Skeletal muscle tissue (tissue), 4 donors: ENCODE results near the gene POC1A. TPM values are rescaled to one million over a fixed set of nuclear protein-coding genes. Genes with fewer than 3 reads are reported as not detected.
A peak's percentile ranks its signal among the peaks of the same experiment; 100 is the strongest.

Experiments
- H3K27ac ChIP-seq: one replicate; pipeline ENCODE4 v1.7.0; 2013; ENCODE audit warnings: mild to moderate bottlenecking, low read depth, low read length, inconsistent platforms
- H3K27me3 ChIP-seq, 3 donors: one replicate each; pipeline ENCODE4 v1.7.0; 2013; ENCODE audit warnings: low read length in 3 of 3; ENCODE audit not compliant: control insufficient read depth in 3 of 3, insufficient read depth in 3 of 3
- H3K36me3 ChIP-seq, 3 donors: one replicate each; pipeline ENCODE4 v1.7.0; 2013; ENCODE audit warnings: low read length in 3 of 3; ENCODE audit not compliant: control insufficient read depth in 3 of 3, insufficient read depth in 3 of 3
- H3K4me1 ChIP-seq, 3 donors: one replicate each; pipeline ENCODE4 v1.7.0; 2013; ENCODE audit warnings: low read length in 3 of 3, mild to moderate bottlenecking in 3 of 3; ENCODE audit not compliant: control insufficient read depth in 3 of 3, insufficient read depth in 3 of 3
- H3K4me3 ChIP-seq, 3 donors: one replicate each; pipeline ENCODE4 v1.7.0; 2013; ENCODE audit warnings: low read length in 3 of 3
- H3K9ac ChIP-seq, 3 donors: one replicate each; pipeline ENCODE4 v1.7.0; 2013; ENCODE audit warnings: low read length in 3 of 3, mild to moderate bottlenecking in 3 of 3, moderate library complexity in 2 of 3, low read depth in 1 of 3
- H3K9me3 ChIP-seq, 3 donors: one replicate each; pipeline ENCODE4 v1.7.0; 2013; ENCODE audit warnings: low read length in 3 of 3; ENCODE audit not compliant: control insufficient read depth in 3 of 3
- total RNA-seq: library from RNA; depleted of rRNA; stranded (reverse); fragments of >200 nt; gene quantifications from one replicate; pipeline ENCODE4 v1.2.3, GENCODE V29; 2014
- donor health status: Osteomylitis.

The POC1A gene
- total RNA-seq, 1 donor from 2014 or later = 2.6 TPM

GRCh38 chr3:52072471-52072870 is 81.8 kb downstream of the POC1A start:
- H3K36me3 ChIP-seq = no peaks in the 10 kb centered on the region
- H3K9me3 ChIP-seq = no peaks in the 10 kb centered on the region
- H3K4me1 ChIP-seq = peaks cover 23 to 31% (median 23%) of the 10 kb centered on the region in 3 donors
- H3K27me3 ChIP-seq = no peaks in the 10 kb centered on the region
- H3K27ac ChIP-seq = no peak overlapping the region
- H3K9ac ChIP-seq = no peak overlapping the region
- H3K4me3 ChIP-seq = no peak overlapping the region

GRCh38 chr3:52072020-52072419 is 82.2 kb downstream of the POC1A start:
- H3K4me1 ChIP-seq = peaks cover 23 to 31% (median 23%) of the 10 kb centered on the region in 3 donors
- H3K36me3 ChIP-seq = no peaks in the 10 kb centered on the region
- no peak overlapping the region for H3K27ac ChIP-seq

GRCh38 chr3:52070724-52071621 is 83.2 kb downstream of the POC1A start:
- Histone ChIP-seq H3K36me3 (no peaks in the 10 kb centered on the region), H3K27me3 (no peaks in the 10 kb centered on the region), H3K27ac (peak overlapping the region; percentile 92), H3K4me3 (peak overlapping the region; percentile 28 to 59 (median 56)), H3K9me3 (no peaks in the 10 kb centered on the region), H3K9ac (peak overlapping the region; percentile 55 to 80 (median 74)), H3K4me1 (peaks cover 23 to 31% (median 26%) of the 10 kb centered on the region in 3 donors)

More at GRCh38 chr3:52072020-52072419, 82.2 kb downstream of the POC1A start:
- H3K27me3 ChIP-seq = no peaks in the 10 kb centered on the region
- no peaks in the 10 kb centered on the region for H3K9me3 ChIP-seq
- no peak overlapping the region for H3K4me3 ChIP-seq
- no peak overlapping the region for H3K9ac ChIP-seq

- Histone ChIP-seq H3K9ac (peak overlapping the region in 2 of 3 donors; percentile 70 to 74), H3K27me3 (no peaks in the 10 kb centered on the region), H3K4me3 (no peak overlapping the region), H3K27ac (peak overlapping the region; percentile 92), H3K4me1 (peaks cover 23 to 35% (median 26%) of the 10 kb centered on the region in 3 donors), H3K36me3 (no peaks in the 10 kb centered on the region), H3K9me3 (no peaks in the 10 kb centered on the region)
Measured at GRCh38 chr3:52069855-52070254, 84.4 kb downstream of the POC1A start.

GRCh38 chr3:52069135-52069534 is 85.1 kb downstream of the POC1A start:
- peak overlapping the region in 1 of 3 donors; percentile 45 for H3K9ac ChIP-seq
- H3K36me3 ChIP-seq = no peaks in the 10 kb centered on the region
- peaks cover 23 to 35% (median 26%) of the 10 kb centered on the region in 3 donors for H3K4me1 ChIP-seq
- no peak overlapping the region for H3K27ac ChIP-seq
- no peaks in the 10 kb centered on the region for H3K27me3 ChIP-seq
- no peaks in the 10 kb centered on the region for H3K9me3 ChIP-seq
- no peak overlapping the region for H3K4me3 ChIP-seq

- H3K27me3 ChIP-seq = no peaks in the 10 kb centered on the region
- H3K4me1 ChIP-seq = peaks cover 23 to 35% (median 26%) of the 10 kb centered on the region in 3 donors
- H3K9ac ChIP-seq = peak overlapping the region in 1 of 3 donors; percentile 45
- H3K27ac ChIP-seq = no peak overlapping the region
- H3K4me3 ChIP-seq = no peak overlapping the region
- H3K9me3 ChIP-seq = no peaks in the 10 kb centered on the region
- no peaks in the 10 kb centered on the region for H3K36me3 ChIP-seq
Measured at GRCh38 chr3:52068730-52069129, 85.5 kb downstream of the POC1A start.

- Histone ChIP-seq H3K27ac (no peak overlapping the region), H3K4me3 (no peak overlapping the region), H3K27me3 (no peaks in the 10 kb centered on the region), H3K9me3 (no peaks in the 10 kb centered on the region), H3K4me1 (peaks cover 23 to 35% (median 26%) of the 10 kb centered on the region in 3 donors), H3K9ac (peak overlapping the region in 1 of 3 donors; percentile 25), H3K36me3 (no peaks in the 10 kb centered on the region)
Measured at GRCh38 chr3:52068055-52068571, 86.1 kb downstream of the POC1A start.

- H3K27ac ChIP-seq = no peak overlapping the region
- no peak overlapping the region for H3K4me3 ChIP-seq
- no peaks in the 10 kb centered on the region for H3K27me3 ChIP-seq
- H3K36me3 ChIP-seq = no peaks in the 10 kb centered on the region
- H3K4me1 ChIP-seq = peaks cover 23 to 40% (median 29%) of the 10 kb centered on the region in 3 donors
- H3K9me3 ChIP-seq = no peaks in the 10 kb centered on the region
- no peak overlapping the region for H3K9ac ChIP-seq
Measured at GRCh38 chr3:52067526-52067925, 86.7 kb downstream of the POC1A start.

GRCh38 chr3:52067046-52067445 is 87.2 kb downstream of the POC1A start:
- peaks cover 23 to 42% (median 29%) of the 10 kb centered on the region in 3 donors for H3K4me1 ChIP-seq
- no peaks in the 10 kb centered on the region for H3K36me3 ChIP-seq
- H3K9me3 ChIP-seq = no peaks in the 10 kb centered on the region
- H3K4me3 ChIP-seq = no peak overlapping the region
- no peaks in the 10 kb centered on the region for H3K27me3 ChIP-seq
- H3K9ac ChIP-seq = no peak overlapping the region
- no peak overlapping the region for H3K27ac ChIP-seq

GRCh38 chr3:52065264-52065756 is 88.9 kb downstream of the POC1A start:
- H3K27ac ChIP-seq = no peak overlapping the region

More at GRCh38 chr3:52065264-52065756, 88.9 kb downstream of the POC1A start:
- H3K27me3 ChIP-seq = no peaks in the 10 kb centered on the region
- no peaks in the 10 kb centered on the region for H3K36me3 ChIP-seq
- H3K4me1 ChIP-seq = peaks cover 10 to 26% (median 14%) of the 10 kb centered on the region in 3 donors
- no peak overlapping the region for H3K9ac ChIP-seq
- no peak overlapping the region for H3K4me3 ChIP-seq
- no peaks in the 10 kb centered on the region for H3K9me3 ChIP-seq
